Thyroid gland (tissue), 4 donors: ENCODE results near the gene MCUR1.

ENCODE experiments used
- CTCF ChIP-seq, 6 experiments: fragments of 200-600 bp in 3 of 6; fragments of 450-650 bp in 3 of 6; sonication (generic) in 3 of 6; IDR thresholded peaks; one replicate each; pipeline ENCODE4 v1.5.1; 2016 to 2019; ENCODE audit warnings: antibody characterized with exemption in 6 of 6, mild to moderate bottlenecking in 2 of 6, inconsistent platforms in 1 of 6, moderate library complexity in 1 of 6
- POLR2A ChIP-seq, 2 donors: fragments of 450-650 bp; IDR thresholded peaks; one replicate each; pipeline ENCODE4 v1.6.1; 2017; ENCODE audit warnings: antibody characterized with exemption in 2 of 2, mild to moderate bottlenecking in 2 of 2, moderate library complexity in 1 of 2

- TF ChIP-seq CTCF (IDR thresholded peaks at IDR 0.05) (no peak), POLR2A (IDR thresholded peaks at IDR 0.05) (no peak)
These were observed 34.3 kb upstream of the MCUR1 start for GRCh38 chr6:13848522-13849150.
